GM19452 (cell line): ENCODE results near the gene SSBP4.
"Not testable (repeated sequence)": the region's sequence is repeated elsewhere in the genome, so short reads cannot be mapped to it uniquely, and the experiment has no call there.

ENCODE experiments used
- ATAC-seq: cut with Tn5 transposase; IDR thresholded peaks from one replicate; pipeline ENCODE4 v1.9.1; 2021; ENCODE audit not compliant: unreplicated experiment

The SSBP4 gene

GRCh38 chr19:18392926-18393325, 26.3 kb upstream of the SSBP4 start:
- ATAC-seq: no peak

- ATAC-seq: no peak
Measured at GRCh38 chr19:18393836-18394235, 25.4 kb upstream of the SSBP4 start.

DNA sequence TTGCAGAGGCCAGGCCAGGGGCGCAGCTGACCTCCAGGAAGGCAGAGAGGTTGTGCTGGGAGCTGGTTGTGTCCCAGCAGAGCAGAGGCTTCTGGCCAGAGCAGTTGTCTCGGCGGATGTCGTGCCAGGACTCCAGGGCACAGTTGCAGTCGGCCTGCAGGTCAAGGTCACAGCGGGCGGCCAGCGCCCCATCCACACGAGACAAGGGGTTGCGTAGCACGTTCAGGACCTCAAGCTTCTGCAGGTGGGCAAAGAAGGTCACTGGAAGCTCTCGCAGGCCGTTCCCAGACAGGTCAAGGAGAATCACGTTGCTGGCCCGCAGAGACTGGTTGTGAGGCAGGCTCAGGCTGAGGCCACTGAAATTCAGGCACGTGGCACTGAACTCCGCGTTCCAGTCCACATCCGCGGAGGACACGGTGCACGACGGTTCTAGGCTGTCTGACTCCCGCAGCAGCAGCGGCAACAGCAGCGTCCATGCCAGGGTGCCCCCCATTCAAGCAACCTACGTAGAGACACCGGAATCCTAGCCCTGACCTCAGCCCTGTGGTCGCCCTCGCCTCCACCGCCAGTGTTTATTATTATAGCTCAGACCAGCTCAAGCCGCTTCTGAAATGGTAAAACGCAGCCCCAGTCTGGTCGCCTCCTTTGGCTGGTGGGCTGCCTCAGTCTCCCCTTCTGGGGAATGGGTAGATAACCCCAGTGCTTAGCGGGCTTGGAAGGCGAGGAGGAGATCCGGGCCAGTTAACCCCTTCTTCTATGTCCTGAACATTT, 22.5 kb upstream of the SSBP4 start:
- ATAC-seq: no peak

- no peak for ATAC-seq
Measured at GRCh38 chr19:18397242-18398202, 21.7 kb upstream of the SSBP4 start, which contains the start of gene LRRC25. Gene LRRC25 (minus strand): TSS chr19:18397622. CDS start chr19:18396963, 659 bp downstream.

GRCh38 chr19:18399008-18399407, 20.2 kb upstream of the SSBP4 start:
- no peak for ATAC-seq

DNA sequence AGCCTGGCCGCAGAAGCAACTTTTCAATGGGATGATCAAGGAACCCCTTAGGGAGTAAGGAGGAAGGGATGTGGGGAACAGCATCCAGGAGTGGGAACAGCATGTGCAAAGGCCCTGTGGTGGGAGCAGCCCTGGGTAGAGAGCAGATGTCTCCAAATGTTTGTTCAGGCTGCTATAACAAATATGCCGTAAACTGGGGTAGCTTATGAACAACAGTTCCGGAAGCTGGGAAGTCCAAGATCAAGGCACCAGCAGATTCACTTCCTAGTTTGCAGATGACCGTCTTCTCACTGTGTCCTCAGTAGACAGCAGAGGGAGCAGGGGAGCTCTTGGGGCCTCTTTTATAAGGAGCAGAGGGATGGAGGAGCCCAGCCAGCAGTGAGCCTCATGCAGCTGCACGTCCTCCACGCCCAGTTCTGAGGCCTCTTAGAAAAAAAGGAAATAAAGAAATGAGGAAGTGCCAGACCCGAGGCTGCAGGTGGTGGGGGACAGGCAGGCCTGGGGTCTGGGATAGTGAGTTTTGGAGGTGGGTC, 17.6 kb upstream of the SSBP4 start:
- ATAC-seq: no peak

GRCh38 chr19:18402455-18403248, 16.5 kb upstream of the SSBP4 start:
- not testable (repeated sequence) for ATAC-seq

DNA sequence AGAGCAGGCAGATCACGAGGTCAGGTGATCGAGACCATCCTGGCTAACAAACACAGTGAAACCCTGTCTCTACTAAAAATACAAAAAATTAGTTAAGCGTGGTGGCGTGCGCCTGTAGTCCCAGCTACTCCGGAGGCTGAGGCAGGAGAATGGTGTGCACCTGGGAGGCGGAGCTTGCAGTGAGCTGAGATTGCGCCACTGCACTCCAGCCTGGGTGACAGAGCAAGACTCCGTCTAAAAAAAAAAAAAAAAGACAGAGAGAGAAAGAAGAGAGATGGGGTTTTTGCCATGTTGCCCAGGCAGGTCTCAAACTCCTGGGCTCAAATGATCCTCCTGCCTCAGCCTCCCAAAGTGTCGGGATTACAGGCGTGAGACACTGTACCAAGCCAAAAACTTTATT, 13.4 kb upstream of the SSBP4 start:
- not testable (repeated sequence) for ATAC-seq

DNA sequence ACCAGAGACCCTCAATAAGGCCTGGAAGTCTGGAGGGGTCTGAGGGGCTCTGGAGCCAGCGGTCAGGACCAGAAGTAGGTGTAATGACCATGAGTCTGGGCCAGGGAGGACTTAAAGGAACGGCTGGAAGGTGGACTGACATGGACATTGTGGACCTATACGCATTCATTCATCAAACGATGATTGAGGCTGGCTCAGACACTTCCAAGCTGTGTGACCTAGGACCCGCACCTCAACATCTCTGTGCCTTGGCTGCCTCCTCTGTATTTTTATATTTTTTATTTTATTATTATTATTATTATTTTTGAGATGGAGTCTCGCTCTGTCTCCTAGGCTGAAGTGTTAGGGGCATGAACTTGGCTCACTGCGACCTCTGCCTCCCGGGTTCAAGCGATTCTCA, 12.4 kb upstream of the SSBP4 start:
- no peak for ATAC-seq

GRCh38 chr19:18408053-18408476, 11.1 kb upstream of the SSBP4 start:
- ATAC-seq: peak; percentile 65

DNA sequence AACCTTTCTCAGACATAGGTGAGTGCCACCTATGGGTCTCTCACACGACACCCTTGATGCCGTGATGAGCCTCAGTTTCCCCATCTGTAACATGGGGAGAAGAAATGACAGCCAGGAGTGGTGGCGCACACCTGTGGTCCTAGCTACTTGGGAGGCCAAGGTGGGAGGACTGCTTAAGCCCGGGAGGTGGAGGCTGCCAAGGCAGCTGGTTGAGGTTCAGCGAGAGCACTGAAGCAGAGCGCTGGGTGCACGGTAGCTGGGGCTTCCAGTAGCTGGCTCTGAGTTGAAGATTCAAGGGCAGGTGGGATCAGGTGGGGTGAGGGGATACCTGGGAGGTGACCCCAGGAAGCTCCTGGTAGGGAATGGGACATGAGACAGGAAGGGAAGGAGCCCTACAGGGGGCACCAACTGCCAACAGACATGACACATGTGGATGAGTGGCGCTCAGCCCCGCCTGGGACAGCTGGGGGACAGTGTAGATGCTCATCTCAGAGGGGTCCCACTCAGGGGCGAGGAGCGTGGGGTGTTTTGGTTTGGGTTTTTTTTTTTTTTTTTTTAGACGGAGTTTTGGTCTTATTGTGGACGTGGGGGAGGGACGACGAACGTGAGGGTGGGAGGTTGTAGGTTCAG, 6.5 kb upstream of the SSBP4 start:
- no peak for ATAC-seq

- ATAC-seq: no peak
Measured at GRCh38 chr19:18414504-18415177, 4.6 kb upstream of the SSBP4 start.

DNA sequence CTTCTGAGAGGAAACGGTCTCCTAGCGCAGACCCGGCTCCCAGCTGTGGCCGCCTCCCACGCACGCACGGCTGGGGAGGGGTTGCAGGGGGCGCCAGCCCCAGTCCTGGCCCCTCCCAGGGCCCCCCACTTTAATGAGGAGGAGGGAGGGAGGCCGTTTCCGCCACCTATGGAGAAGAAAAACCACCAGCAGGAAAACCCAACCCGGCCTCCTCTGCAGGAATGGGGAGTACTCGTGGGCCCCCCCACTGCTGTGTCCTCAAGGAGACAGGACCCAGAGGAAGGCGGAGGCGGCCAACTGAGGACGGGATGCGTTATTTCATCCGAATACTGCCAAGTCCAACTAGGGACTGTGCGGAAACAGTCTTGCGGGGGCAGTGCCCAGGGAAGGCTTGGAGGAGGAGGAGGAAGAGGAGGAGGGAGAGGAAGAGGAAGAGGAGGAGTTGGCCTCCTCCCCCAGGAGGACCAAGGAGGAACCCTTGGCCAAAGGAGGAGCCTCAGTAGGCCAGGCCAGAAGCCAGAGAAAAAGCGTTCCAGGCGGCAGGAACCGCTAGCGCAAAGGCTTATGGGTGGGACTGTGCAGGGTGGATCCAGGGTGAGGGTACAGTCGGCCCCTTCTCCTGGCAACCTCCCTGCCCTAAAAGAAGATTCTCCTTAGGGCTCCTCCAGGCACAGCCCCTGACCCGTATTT, 3.9 kb upstream of the SSBP4 start:
- ATAC-seq: no peak

DNA sequence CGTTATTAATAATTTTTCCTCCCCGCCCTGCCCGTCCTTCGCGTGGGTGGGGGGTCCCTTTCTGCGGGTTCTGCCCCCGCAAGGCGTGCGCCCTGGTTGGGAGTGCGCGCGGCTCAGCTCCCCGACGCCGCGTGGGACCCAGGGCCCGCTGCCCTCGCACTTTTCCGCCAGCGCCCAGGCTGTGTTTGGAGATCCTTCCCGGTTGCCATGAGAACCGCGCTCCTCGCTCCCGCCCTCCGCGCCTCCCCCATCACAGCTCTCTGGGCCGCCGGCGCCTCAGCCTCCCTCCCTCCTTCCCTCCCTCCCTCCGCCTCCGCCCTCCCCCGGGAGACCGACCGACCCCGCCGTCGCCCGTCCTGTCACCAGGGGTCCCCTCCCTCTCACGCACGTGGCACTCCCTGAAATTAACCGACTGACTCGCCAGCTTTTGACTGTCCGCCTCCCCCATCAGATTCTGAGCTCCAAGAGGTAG, 2.4 kb upstream of the SSBP4 start:
- ATAC-seq: no peak

DNA sequence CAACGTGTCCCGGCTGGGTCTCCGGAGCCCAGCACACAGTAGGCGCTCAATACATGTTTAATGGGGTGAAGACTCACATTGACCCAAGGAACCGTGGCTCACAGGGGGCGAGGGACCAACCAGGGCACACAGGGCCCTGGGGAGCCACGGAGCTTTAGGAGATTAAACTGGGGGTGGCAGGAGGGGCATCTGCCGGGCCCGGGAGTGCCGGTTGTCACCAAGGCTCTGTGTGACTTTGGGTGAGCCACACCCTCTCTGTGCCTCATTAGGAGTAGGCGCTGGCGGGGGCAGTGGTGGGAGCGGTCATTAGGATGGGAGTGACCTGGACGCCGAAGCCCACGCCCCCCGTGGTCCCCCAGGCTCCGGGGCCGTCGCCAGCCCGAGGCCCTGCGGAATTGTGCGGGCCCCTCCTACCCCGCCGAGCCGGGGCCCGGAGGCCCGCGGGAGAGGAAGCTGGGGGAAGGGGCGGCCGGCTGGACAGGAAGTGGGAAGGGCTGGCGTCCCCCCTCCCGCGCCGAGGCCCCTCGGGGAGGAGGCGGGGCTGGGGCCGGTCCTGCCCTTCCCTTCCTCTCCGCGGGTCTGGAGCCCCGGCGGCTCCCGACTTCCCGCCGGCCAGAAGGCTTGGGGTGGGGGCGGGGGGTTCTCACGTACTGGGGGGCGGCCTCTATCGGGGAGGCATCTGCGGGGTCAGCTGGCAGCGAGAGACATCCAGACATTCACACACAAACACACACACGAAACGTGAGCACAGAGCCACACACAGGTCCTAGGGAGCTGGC, 1.8 kb upstream of the SSBP4 start:
- no peak for ATAC-seq

DNA sequence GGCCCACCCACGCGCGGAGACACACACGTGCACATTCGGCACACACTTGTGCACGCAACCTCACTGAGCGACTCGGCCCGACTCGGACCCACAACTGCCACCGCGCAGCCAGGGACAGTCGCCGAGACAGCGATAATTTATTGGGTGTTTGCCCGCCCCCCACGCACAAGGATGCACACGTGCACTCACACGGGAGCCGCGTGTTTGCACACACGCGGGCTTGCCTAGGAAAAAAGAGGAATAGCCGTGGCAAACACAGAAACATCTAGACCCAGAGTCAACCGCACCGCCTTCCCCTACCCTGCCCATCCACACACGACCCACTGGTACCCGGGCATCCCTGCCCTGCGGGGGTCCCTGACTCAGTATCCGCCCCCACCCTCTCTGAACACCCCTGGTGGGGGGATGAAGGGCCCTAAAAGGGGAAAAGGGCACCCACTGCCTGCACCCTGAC, 1.1 kb upstream of the SSBP4 start:
- ATAC-seq: no peak

DNA sequence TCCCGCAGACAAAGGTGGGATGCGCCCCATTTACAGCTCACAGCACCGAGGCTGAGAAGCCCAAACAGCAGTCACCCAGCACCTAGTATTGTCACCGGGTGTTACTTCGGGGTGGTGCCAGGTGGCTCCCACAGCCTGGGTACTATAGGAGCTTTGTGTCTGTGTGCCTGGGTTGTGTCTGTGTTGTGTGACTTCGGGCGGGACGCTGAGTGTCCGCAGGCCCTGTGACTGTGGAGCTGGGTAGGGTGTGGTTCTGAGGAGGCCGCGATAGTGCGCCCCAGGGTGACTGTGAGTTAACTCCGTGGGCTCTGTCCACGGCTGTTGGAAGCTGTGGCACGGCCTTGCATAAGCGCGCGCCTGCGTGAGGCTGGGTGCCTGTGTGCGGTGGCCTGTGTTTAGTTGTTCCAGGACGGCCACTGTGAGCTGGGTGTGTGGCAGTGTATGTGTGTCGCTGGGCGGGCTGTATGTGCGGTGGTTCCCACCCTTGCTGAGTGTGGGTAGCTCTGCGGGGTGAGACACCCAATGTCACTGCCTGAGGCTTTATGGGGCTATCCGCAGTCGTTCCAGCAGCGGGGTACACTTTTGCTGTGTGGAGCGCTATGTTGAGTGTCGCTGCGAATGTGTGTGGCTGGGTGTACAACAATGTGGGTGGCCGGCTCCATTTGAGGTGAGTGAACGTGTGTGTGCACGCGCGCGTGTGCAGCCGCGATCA, 559 bp upstream of the SSBP4 start:
- no peak for ATAC-seq
